GM18861 (cell line): Measurements from ENCODE around the gene NDUFAF5.

Experiments
- ATAC-seq: cut with Tn5 transposase; IDR thresholded peaks from one replicate; pipeline ENCODE4 v1.9.1; 2021; ENCODE audit not compliant: unreplicated experiment

NDUFAF5 gene

GRCh38 chr20:13870170-13870748, 85.4 kb downstream of the NDUFAF5 start:
- ATAC-seq = no peak
